ENCODE results near the gene ARPIN.
A peak's percentile ranks its signal among the peaks of the same experiment; 100 is the strongest.
"Not testable (repeated sequence)": the region's sequence is repeated elsewhere in the genome, so short reads cannot be mapped to it uniquely, and the experiment has no call there.

Gene ARPIN

GRCh38 chr15:89877083-89877425 is 35.7 kb downstream of the ARPIN start:
- DNase-seq (ENCODE audit: low spot score) = no peak

- DNase-seq (ENCODE audit: low spot score) = no peak
Measured at GRCh38 chr15:89876396-89877082, 36.2 kb downstream of the ARPIN start.

- no peak for DNase-seq (ENCODE audit: low spot score)
Measured at GRCh38 chr15:89875741-89876140, 37.0 kb downstream of the ARPIN start.

GRCh38 chr15:89874926-89875564 is 37.7 kb downstream of the ARPIN start:
- DNase-seq (ENCODE audit: low spot score) = peak; percentile 90

- DNase-seq (ENCODE audit: low spot score) = no peak
Measured at GRCh38 chr15:89870688-89871288, 42.0 kb downstream of the ARPIN start.

GRCh38 chr15:89870006-89870405 is 42.7 kb downstream of the ARPIN start:
- DNase-seq (ENCODE audit: low spot score) = no peak

GRCh38 chr15:89869490-89869889 is 43.3 kb downstream of the ARPIN start:
- not testable (repeated sequence) for DNase-seq (ENCODE audit: low spot score)

GRCh38 chr15:89864958-89865739 is 47.6 kb downstream of the ARPIN start:
- DNase-seq (ENCODE audit: low spot score) = no peak

GRCh38 chr15:89863918-89864317 is 48.8 kb downstream of the ARPIN start:
- DNase-seq (ENCODE audit: low spot score) = peak; percentile 26

GRCh38 chr15:89860891-89861290 is 51.9 kb downstream of the ARPIN start:
- no peak for DNase-seq (ENCODE audit: low spot score)

GRCh38 chr15:89860431-89860830 is 52.3 kb downstream of the ARPIN start:
- DNase-seq (ENCODE audit: low spot score) = no peak

GRCh38 chr15:89858661-89859458 is 53.9 kb downstream of the ARPIN start:
- no peak for DNase-seq (ENCODE audit: low spot score)

- DNase-seq (ENCODE audit: low spot score) = no peak
Measured at GRCh38 chr15:89857673-89858072, 55.1 kb downstream of the ARPIN start.

GRCh38 chr15:89855948-89856347 is 56.8 kb downstream of the ARPIN start:
- DNase-seq (ENCODE audit: low spot score) = no peak

- not testable (repeated sequence) for DNase-seq (ENCODE audit: low spot score)
Measured at GRCh38 chr15:89854863-89855262, 57.9 kb downstream of the ARPIN start.

- no peak for DNase-seq (ENCODE audit: low spot score)
Measured at GRCh38 chr15:89852342-89852995, 60.3 kb downstream of the ARPIN start.

- no peak for DNase-seq (ENCODE audit: low spot score)
Measured at GRCh38 chr15:89851673-89852341, 60.9 kb downstream of the ARPIN start.

- no peak for DNase-seq (ENCODE audit: low spot score)
Measured at GRCh38 chr15:89848970-89849292, 63.8 kb downstream of the ARPIN start.

- no peak for DNase-seq (ENCODE audit: low spot score)
Measured at GRCh38 chr15:89847101-89847500, 65.7 kb downstream of the ARPIN start.

- DNase-seq (ENCODE audit: low spot score) = peak; percentile 82
Measured at GRCh38 chr15:89845305-89845893, 67.4 kb downstream of the ARPIN start.

Data from GM03348 (cell line).